ENCODE results near the gene EVPL.

EVPL gene

DNA sequence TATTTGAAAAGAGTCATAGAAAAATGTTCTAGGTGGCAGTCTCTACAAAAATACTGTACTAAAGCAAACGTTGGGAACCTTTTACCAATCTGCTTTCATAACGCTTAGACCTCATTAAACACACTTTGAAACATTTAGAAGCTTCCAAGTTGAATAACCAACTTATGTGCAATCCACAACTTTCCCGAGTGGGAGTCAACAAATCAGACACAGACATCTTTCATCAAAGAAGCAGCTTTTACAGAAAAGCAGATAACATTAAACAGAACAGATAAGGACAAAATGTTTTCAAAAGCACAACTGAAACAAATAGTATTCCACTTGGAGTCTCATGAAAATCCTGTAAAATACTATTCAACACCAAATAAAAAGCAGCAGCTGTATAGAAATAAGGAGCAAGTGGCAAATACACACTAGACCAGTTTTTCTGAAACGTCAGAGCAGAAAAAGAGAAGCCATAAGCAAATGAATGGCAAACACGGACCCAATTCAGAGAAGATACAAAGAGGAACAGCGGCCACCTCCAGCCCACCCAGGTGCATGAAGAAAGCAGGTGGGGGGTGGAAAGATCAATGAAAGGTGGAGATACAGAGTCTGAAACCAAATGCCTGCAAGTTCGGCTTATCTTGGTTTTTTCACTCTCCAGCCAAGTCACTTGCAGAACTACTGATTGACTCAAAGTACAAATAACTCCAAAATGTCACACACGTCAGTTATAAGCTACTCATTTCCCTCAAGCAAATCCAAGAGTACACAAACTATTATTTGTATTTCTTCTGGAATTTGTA lies 67.9 kb downstream of the EVPL start:
- no peak for DNase-seq
